Trophoblast cell (in vitro differentiated cells and primary cell): ENCODE measurements around the gene NFYC.
A peak's percentile ranks its signal among the peaks of the same experiment; 100 is the strongest.

ENCODE experiments used
- DNase-seq, 2 donors: peaks; one replicate each; pipeline ENCODE4 v3.0.0-alpha.2; 2016
- H2AFZ ChIP-seq: 2 replicates; pipeline ENCODE4 v1.6.1; 2013; ENCODE audit warnings: low read length, moderate library complexity, mild to moderate bottlenecking; ENCODE audit not compliant: insufficient read depth, poor library complexity
- H2AK5ac ChIP-seq: 2 replicates; pipeline ENCODE4 v1.6.1; 2013; ENCODE audit warnings: mild to moderate bottlenecking, low read length
- H2BK120ac ChIP-seq: 2 replicates; pipeline ENCODE4 v1.6.1; 2013; ENCODE audit warnings: low read length, mild to moderate bottlenecking, moderate library complexity; ENCODE audit not compliant: insufficient read depth, poor library complexity
- H2BK12ac ChIP-seq: 2 replicates; pipeline ENCODE4 v1.6.1; 2013; ENCODE audit warnings: mild to moderate bottlenecking, low read length, moderate library complexity
- H2BK5ac ChIP-seq: 2 replicates; pipeline ENCODE4 v1.6.1; 2013; ENCODE audit warnings: low read length, low read depth, moderate library complexity, mild to moderate bottlenecking; ENCODE audit not compliant: poor library complexity
- H3K14ac ChIP-seq: 2 replicates; pipeline ENCODE4 v1.6.1; 2013; ENCODE audit warnings: mild to moderate bottlenecking, low read length
- H3K18ac ChIP-seq: 2 replicates; pipeline ENCODE4 v1.6.1; 2013; ENCODE audit warnings: mild to moderate bottlenecking, low read length
- H3K23ac ChIP-seq: 2 replicates; pipeline ENCODE4 v1.6.1; 2013; ENCODE audit warnings: low read length
- H3K27ac ChIP-seq: 2 replicates; pipeline ENCODE4 v1.5.1; 2013; ENCODE audit warnings: low read depth, mild to moderate bottlenecking, inconsistent platforms, low read length, moderate library complexity
- H3K27me3 ChIP-seq: 2 replicates; pipeline ENCODE4 v1.6.1; 2013; ENCODE audit warnings: inconsistent platforms, mild to moderate bottlenecking, low read length, moderate library complexity; ENCODE audit not compliant: insufficient read depth
- H3K36me3 ChIP-seq, 2 experiments: 1 replicate in 1 of 2; 2 replicates in 1 of 2; pipeline ENCODE4 v1.6.1; 2013; ENCODE audit warnings: low read length in 2 of 2, mild to moderate bottlenecking in 2 of 2, moderate library complexity in 1 of 2; ENCODE audit not compliant: insufficient read depth in 2 of 2, control insufficient read depth in 1 of 2
- H3K4ac ChIP-seq: 2 replicates; pipeline ENCODE4 v1.6.1; 2013; ENCODE audit warnings: low read depth, mild to moderate bottlenecking, low read length, moderate library complexity
- H3K4me1 ChIP-seq, 2 experiments: 1 replicate in 1 of 2; 2 replicates in 1 of 2; pipeline ENCODE4 v1.6.1; 2013; ENCODE audit warnings: low read length in 2 of 2, mild to moderate bottlenecking in 2 of 2, moderate library complexity in 1 of 2; ENCODE audit not compliant: insufficient read depth in 2 of 2, control insufficient read depth in 1 of 2
- H3K4me2 ChIP-seq: 2 replicates; pipeline ENCODE4 v1.6.1; 2013; ENCODE audit warnings: inconsistent platforms, mild to moderate bottlenecking, low read length, moderate library complexity
- H3K4me3 ChIP-seq: 2 replicates; pipeline ENCODE4 v1.5.1; 2013; ENCODE audit warnings: mild to moderate bottlenecking, low read depth, low read length, inconsistent platforms
- H3K79me1 ChIP-seq: one replicate; pipeline ENCODE4 v1.6.1; 2013; ENCODE audit warnings: low read length
- H3K79me2 ChIP-seq: 2 replicates; pipeline ENCODE4 v1.6.1; 2013; ENCODE audit warnings: low read length, mild to moderate bottlenecking; ENCODE audit not compliant: control insufficient read depth, insufficient read depth, poor library complexity
- H3K9ac ChIP-seq: 2 replicates; pipeline ENCODE4 v1.6.1; 2013; ENCODE audit warnings: mild to moderate bottlenecking, low read length
- H3K9me3 ChIP-seq: 2 replicates; pipeline ENCODE4 v1.6.1; 2013; ENCODE audit warnings: low read depth, mild to moderate bottlenecking, control low read depth, inconsistent platforms, low read length; ENCODE audit not compliant: insufficient read depth
- H4K12ac ChIP-seq: 2 replicates; pipeline ENCODE4 v1.6.1; 2013; ENCODE audit warnings: low read depth, mild to moderate bottlenecking, low read length, moderate library complexity
- H4K8ac ChIP-seq: 2 replicates; pipeline ENCODE4 v1.6.1; 2013; ENCODE audit warnings: low read depth, mild to moderate bottlenecking, low read length, moderate library complexity
- H4K91ac ChIP-seq: one replicate; pipeline ENCODE4 v1.6.1; 2013; ENCODE audit warnings: low read depth, mild to moderate bottlenecking, low read length, moderate library complexity
- WGBS: extraction: QIAGEN DNeasy Blood & Tissue Kit; methylation state at CpG from one replicate; pipeline ENCODE4 v1.1.7; 2013; ENCODE audit warnings: missing lambda C conversion rate; ENCODE audit not compliant: insufficient read length, insufficient coverage; ENCODE audit errors: extremely low coverage; 5-methylcytosine and 5-hydroxymethylcytosine counted together

Gene NFYC

GRCh38 chr1:40710581-40711315 lies 19.2 kb downstream of the NFYC start:
- Histone ChIP-seq H3K4me1 (peaks cover 2 to 7% of the 10 kb centered on the region in 2 experiments), H2AFZ (no peak overlapping the region), H4K8ac (no peak overlapping the region), H3K27ac (peak overlapping the region; percentile 57), H4K12ac (no peak overlapping the region), H2AK5ac (no peak overlapping the region), H3K9me3 (no peaks in the 10 kb centered on the region), H3K4me3 (no peak overlapping the region), H3K36me3 (no peaks in the 10 kb centered on the region), H4K91ac (no peak overlapping the region), H3K23ac (no peak overlapping the region), H3K14ac (no peak overlapping the region), H3K79me2 (peaks cover 4% of the 10 kb centered on the region), H3K4me2 (peak overlapping the region; percentile 84), H3K79me1 (peaks cover 7% of the 10 kb centered on the region), H3K27me3 (no peaks in the 10 kb centered on the region), H3K9ac (peak overlapping the region; percentile 82), H3K4ac (no peak overlapping the region), H2BK120ac (no peak overlapping the region), H2BK5ac (no peak overlapping the region), H2BK12ac (no peak overlapping the region), H3K18ac (no peak overlapping the region)
- no CpG with 5 or more reads among the region's 7 CpGs for WGBS
- DNase-seq = peak in 1 of 2 donors; percentile 54

DNA sequence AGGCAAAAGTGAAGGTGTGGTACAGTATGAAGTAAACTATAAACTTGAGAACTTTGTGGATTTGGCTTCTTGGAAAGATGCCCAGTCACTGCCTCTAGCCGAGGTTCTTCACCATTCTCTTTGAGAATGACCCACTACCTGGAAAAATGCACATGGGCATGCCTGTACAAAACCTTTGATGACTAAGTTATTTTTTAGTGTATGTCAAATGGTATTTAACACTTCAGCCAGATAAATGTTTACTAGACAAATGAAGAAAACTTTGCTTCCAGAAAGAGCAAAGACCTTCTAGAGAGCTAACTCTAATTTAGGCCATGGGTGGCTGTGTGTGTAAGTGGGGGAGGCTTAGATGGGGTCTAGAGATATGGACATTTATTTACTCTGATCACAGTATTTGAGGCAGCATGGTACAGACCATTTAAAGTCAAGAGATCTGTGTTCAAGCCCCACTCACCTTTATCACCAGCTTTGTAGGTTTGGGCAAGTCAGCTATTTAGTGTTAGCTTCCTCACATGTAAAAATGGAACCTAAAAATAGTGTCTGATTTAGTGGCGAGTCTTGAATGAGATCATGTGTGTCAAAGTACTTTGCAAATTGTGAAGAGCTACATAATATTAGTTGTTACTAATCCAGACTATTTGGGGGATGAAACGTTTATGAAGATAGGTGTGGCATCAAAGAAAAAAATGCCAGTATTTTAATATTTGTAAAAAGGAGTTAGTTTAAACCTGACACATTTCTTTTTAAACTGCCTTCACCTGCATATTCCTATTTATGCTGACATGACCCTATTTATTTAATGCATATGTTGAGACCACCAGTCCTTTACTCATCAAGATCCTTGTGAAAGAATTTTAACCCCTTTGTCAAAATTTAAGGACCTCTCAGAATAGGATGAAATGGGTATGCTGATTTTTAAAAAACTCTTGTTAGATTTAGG lies 20.2 kb downstream of the NFYC start:
- Histone ChIP-seq H3K79me1 (peaks cover 7% of the 10 kb centered on the region), H3K36me3 (no peaks in the 10 kb centered on the region), H2BK120ac (peak overlapping the region; percentile 77), H3K18ac (peak overlapping the region; percentile 66), H3K9me3 (no peaks in the 10 kb centered on the region), H3K4me2 (peak overlapping the region; percentile 50), H3K79me2 (peaks cover 4% of the 10 kb centered on the region), H2BK5ac (peak overlapping the region; percentile 84), H3K27ac (peak overlapping the region; percentile 57), H3K9ac (no peak overlapping the region), H2AFZ (no peak overlapping the region), H3K4ac (peak overlapping the region; percentile 94), H4K91ac (no peak overlapping the region), H3K23ac (no peak overlapping the region), H3K4me1 (peaks cover 2 to 7% of the 10 kb centered on the region in 2 experiments), H3K27me3 (no peaks in the 10 kb centered on the region), H4K12ac (peak overlapping the region; percentile 47), H2BK12ac (peak overlapping the region; percentile 60), H4K8ac (no peak overlapping the region), H2AK5ac (no peak overlapping the region), H3K4me3 (no peak overlapping the region), H3K14ac (peak overlapping the region; percentile 56)
- DNase-seq = peak; percentile 49 to 78
- no CpG with 5 or more reads among the region's 3 CpGs for WGBS

GRCh38 chr1:40712405-40712944 lies 21.0 kb downstream of the NFYC start:
- no peak for DNase-seq
- H3K4ac ChIP-seq = no peak overlapping the region
- H3K79me1 ChIP-seq = peaks cover 7% of the 10 kb centered on the region
- no peak overlapping the region for H2AFZ ChIP-seq
- no peak overlapping the region for H2BK5ac ChIP-seq
- H3K27ac ChIP-seq = no peak overlapping the region
- no peaks in the 10 kb centered on the region for H3K27me3 ChIP-seq
- no peak overlapping the region for H3K4me2 ChIP-seq
- H3K9ac ChIP-seq = no peak overlapping the region
- no peak overlapping the region for H4K12ac ChIP-seq
- no peak overlapping the region for H4K8ac ChIP-seq
- no peak overlapping the region for H4K91ac ChIP-seq
- WGBS = no CpG with 5 or more reads among the region's 5 CpGs
- no peak overlapping the region for H2BK120ac ChIP-seq
- H3K23ac ChIP-seq = no peak overlapping the region
- H2BK12ac ChIP-seq = no peak overlapping the region
- no peak overlapping the region for H2AK5ac ChIP-seq
- peaks cover 4% of the 10 kb centered on the region for H3K79me2 ChIP-seq
- no peak overlapping the region for H3K18ac ChIP-seq
- H3K14ac ChIP-seq = no peak overlapping the region
- no peaks in the 10 kb centered on the region for H3K36me3 ChIP-seq
- no peaks in the 10 kb centered on the region for H3K9me3 ChIP-seq
- H3K4me1 ChIP-seq = peaks cover 2 to 7% of the 10 kb centered on the region in 2 experiments
- H3K4me3 ChIP-seq = no peak overlapping the region

- Histone ChIP-seq H2BK120ac (no peak overlapping the region), H3K79me1 (peaks cover 7% of the 10 kb centered on the region), H3K27ac (no peak overlapping the region), H3K9me3 (no peaks in the 10 kb centered on the region), H3K4me2 (no peak overlapping the region), H3K36me3 (no peaks in the 10 kb centered on the region), H2BK12ac (no peak overlapping the region), H3K4me1 (peaks cover 2 to 7% of the 10 kb centered on the region in 2 experiments), H3K4ac (no peak overlapping the region), H3K79me2 (peaks cover 4% of the 10 kb centered on the region), H2AFZ (no peak overlapping the region), H4K91ac (no peak overlapping the region), H3K4me3 (no peak overlapping the region), H4K12ac (no peak overlapping the region), H3K23ac (no peak overlapping the region), H3K27me3 (no peaks in the 10 kb centered on the region), H2AK5ac (no peak overlapping the region), H3K9ac (no peak overlapping the region), H4K8ac (no peak overlapping the region), H3K14ac (no peak overlapping the region), H3K18ac (no peak overlapping the region), H2BK5ac (no peak overlapping the region)
- no peak for DNase-seq
These were observed 21.5 kb downstream of the NFYC start for GRCh38 chr1:40712997-40713396.
